ENCODE results near the gene BHLHE41. TPM values are rescaled to one million over a fixed set of nuclear protein-coding genes. Genes with fewer than 3 reads are reported as not detected.

The BHLHE41 gene
- total RNA-seq, 1 donor from 2014 or later, result 64.4 TPM

- peak; percentile 11 for ATAC-seq
- intact Hi-C loops (cut with DNase I), result no loop called here
- no peak for DNase-seq (ENCODE audit: low spot score)
Observed at GRCh38 chr12:26119391-26119989, 5.3 kb downstream of the BHLHE41 start.

GRCh38 chr12:26118308-26118707, 6.5 kb downstream of the BHLHE41 start:
- intact Hi-C loops (cut with DNase I), result no loop called here
- ATAC-seq (no peak), DNase-seq (ENCODE audit: low spot score) (no peak)

- no peak for DNase-seq (ENCODE audit: low spot score)
- no peak for ATAC-seq
- intact Hi-C loops (cut with DNase I), result no loop called here
Observed at GRCh38 chr12:26116829-26117715, 7.8 kb downstream of the BHLHE41 start.

- DNase-seq (ENCODE audit: low spot score) (no peak), ATAC-seq (no peak)
- intact Hi-C loops (cut with DNase I), result no loop called here
Observed at GRCh38 chr12:26114720-26115401, 10.0 kb downstream of the BHLHE41 start.

GRCh38 chr12:26113853-26114719, 10.8 kb downstream of the BHLHE41 start:
- intact Hi-C loops (cut with DNase I), result no loop called here
- peak; percentile 94 for ATAC-seq
- DNase-seq (ENCODE audit: low spot score), result peak; percentile 98

GRCh38 chr12:26113181-26113654, 11.6 kb downstream of the BHLHE41 start:
- intact Hi-C loops (cut with DNase I), result no loop called here
- ATAC-seq (peak; percentile 35), DNase-seq (ENCODE audit: low spot score) (no peak)

GRCh38 chr12:26112703-26113147, 12.1 kb downstream of the BHLHE41 start:
- intact Hi-C loops (cut with DNase I), result no loop called here
- ATAC-seq (no peak), DNase-seq (ENCODE audit: low spot score) (no peak)

- intact Hi-C loops (cut with DNase I), result no loop called here
Observed at GRCh38 chr12:26112232-26112631, 12.6 kb downstream of the BHLHE41 start.

GRCh38 chr12:26109343-26109881, 15.4 kb downstream of the BHLHE41 start:
- DNase-seq (ENCODE audit: low spot score) (no peak), ATAC-seq (peak; percentile 47)
- intact Hi-C loops (cut with DNase I), result no loop called here

More at GRCh38 chr12:26112232-26112631, 12.6 kb downstream of the BHLHE41 start:
- no peak for DNase-seq (ENCODE audit: low spot score)
- no peak for ATAC-seq

GRCh38 chr12:26108915-26109314, 15.9 kb downstream of the BHLHE41 start:
- ATAC-seq (no peak), DNase-seq (ENCODE audit: low spot score) (no peak)
- intact Hi-C loops (cut with DNase I), result no loop called here

- no peak for ATAC-seq
- intact Hi-C loops (cut with DNase I), result no loop called here
- peak; percentile 71 for DNase-seq (ENCODE audit: low spot score)
Observed at GRCh38 chr12:26106347-26106746, 18.5 kb downstream of the BHLHE41 start.

GRCh38 chr12:26102953-26103352, 21.9 kb downstream of the BHLHE41 start:
- intact Hi-C loops (cut with DNase I), result no loop called here

GRCh38 chr12:26101763-26102162, 23.1 kb downstream of the BHLHE41 start:
- ATAC-seq (no peak), DNase-seq (ENCODE audit: low spot score) (no peak)
- intact Hi-C loops (cut with DNase I), result no loop called here

More at GRCh38 chr12:26102953-26103352, 21.9 kb downstream of the BHLHE41 start:
- DNase-seq (ENCODE audit: low spot score), result no peak
- peak; percentile 65 for ATAC-seq

- DNase-seq (ENCODE audit: low spot score), result no peak
- no peak for ATAC-seq
- intact Hi-C loops (cut with DNase I), result no loop called here
Observed at GRCh38 chr12:26101350-26101734, 23.5 kb downstream of the BHLHE41 start.

- intact Hi-C loops (cut with DNase I), result no loop called here
- DNase-seq (ENCODE audit: low spot score) (no peak), ATAC-seq (no peak)
Observed at GRCh38 chr12:26100666-26101349, 24.0 kb downstream of the BHLHE41 start.

- intact Hi-C loops (cut with DNase I), result no loop called here
- ATAC-seq (peak; percentile 96), DNase-seq (ENCODE audit: low spot score) (peak; percentile 83)
Observed at GRCh38 chr12:26097046-26097878, 27.6 kb downstream of the BHLHE41 start.

- DNase-seq (ENCODE audit: low spot score), result no peak
- intact Hi-C loops (cut with DNase I), result no loop called here
- no peak for ATAC-seq
Observed at GRCh38 chr12:26096036-26096435, 28.8 kb downstream of the BHLHE41 start.
